DMS114 treated with DMSO at 0.1 percent for 48 hours (cell line): Measurements from ENCODE around the gene MRM3.
"Not testable (repeated sequence)": the region's sequence is repeated elsewhere in the genome, so short reads cannot be mapped to it uniquely, and the experiment has no call there.

ENCODE experiments used
- DNase-seq: peaks from one replicate; lab custom pipeline; 2025; ENCODE audit not compliant: unreplicated experiment; lab: John Stamatoyannopoulos, UW

MRM3 gene

DNA sequence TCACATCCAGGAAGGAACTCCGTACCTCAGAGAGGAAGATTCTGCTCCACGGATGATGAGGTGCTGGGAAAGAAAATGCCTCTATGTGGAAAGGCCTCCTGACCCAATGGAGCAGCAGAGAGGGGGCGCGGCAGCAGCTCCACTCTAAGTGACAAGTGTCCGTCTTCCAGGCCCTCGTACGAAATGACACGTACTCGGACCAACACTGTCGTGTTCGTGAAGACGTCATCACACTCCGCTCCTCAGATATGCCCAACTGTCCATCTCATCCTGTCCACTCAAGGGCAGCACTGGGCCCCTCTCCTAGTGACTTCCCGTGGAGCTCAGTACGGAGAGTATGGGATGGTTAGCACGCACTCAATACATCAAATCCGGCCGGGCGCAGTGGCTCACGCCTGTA lies 32.2 kb downstream of the MRM3 start:
- no peak for DNase-seq

DNA sequence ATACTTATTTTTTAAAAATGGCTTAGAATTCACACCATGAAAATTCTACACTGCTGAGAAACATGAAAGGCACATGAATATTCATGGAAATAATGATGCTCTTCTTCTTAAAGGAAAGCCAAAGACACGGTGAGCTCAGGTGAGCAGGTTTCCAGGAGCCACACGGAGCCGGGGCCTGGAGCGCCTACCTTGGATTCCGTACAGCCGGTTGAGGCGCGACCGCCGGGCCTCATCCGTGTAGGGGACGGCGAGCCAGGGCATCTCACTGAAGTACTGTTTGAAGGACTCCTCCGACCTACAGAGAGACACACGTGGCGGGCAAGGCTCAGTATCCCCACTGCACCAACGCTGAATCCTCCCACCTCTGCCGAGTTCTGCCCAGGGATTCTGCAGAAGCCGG lies 37.1 kb downstream of the MRM3 start:
- no peak for DNase-seq

DNA sequence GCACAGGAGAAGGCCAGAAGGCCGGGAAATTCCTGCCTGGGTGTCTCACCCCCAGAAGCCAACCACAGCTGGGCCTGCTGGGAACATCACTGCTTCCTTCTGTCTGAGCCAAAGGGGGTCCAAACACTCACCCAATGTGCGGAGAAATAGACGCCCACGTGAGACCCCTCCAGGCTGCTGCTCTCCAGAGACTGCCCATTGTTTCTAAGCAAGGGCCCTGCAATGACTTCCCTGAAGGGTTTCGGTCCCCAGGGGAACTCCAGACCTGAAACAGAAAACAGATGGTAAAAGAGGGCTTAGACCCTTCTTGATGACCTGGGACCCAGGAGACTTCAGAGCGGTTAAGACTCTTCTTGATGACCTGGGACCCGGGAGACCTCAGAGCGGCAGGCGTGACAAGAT lies 41.3 kb downstream of the MRM3 start:
- DNase-seq = no peak

DNA sequence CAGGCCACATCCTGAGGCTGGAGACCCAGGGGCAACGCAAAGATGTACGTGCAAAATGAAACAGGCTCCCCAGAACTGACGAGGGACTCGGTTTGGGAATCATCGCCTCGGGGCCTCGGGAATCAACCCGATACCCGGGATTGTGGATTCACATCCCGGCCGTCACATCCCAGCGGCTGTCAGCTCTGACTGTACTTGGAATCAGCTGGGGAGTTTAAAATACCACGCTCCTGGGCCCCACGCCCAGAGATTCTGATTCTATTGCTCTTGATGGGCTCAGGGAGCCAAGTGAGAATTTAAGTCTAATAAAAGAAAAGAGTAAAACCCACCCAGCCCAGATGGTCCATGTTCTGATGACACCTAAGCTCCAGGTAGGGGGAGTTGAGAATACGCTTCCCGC lies 42.2 kb downstream of the MRM3 start:
- DNase-seq = no peak

DNA sequence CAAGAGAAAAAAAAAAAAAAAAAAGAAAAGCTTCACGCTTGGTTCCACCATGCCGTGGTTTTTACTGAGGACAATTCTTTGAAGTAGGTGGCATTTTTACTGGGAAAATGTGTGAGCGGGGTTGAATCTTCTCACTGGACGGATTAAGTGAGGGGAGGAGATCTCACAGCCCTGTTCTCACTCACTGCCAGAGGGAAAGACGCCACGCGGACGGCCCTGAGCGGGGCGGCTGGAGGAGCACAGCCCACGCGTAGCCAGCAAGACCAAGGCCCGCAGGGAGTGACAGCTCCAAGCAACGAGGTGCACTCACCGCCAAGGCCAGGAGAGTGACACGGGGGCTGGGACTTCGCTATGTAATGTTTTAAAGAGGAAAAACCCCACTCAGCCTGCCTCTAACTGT lies 43.1 kb downstream of the MRM3 start:
- no peak for DNase-seq

DNA sequence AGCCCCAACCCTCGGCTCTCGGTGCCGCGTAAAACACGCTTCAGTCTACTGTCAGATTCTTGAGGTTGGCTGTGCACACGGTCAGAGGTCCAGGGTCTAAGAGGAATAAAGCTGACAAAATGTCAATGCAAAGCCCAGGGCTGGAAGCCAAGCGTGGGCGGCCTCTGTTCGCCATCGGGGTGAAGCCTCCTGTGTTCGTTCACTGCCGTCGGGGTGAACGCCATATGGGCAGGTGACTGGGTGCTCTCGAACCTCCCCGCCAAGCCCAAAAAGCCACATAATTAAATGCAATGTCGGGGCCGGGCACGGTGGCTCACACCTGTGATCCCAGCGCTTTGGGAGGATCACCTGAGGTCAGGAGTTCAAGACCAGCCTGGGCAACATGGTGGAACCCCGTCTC lies 44.6 kb downstream of the MRM3 start:
- DNase-seq = no peak

DNA sequence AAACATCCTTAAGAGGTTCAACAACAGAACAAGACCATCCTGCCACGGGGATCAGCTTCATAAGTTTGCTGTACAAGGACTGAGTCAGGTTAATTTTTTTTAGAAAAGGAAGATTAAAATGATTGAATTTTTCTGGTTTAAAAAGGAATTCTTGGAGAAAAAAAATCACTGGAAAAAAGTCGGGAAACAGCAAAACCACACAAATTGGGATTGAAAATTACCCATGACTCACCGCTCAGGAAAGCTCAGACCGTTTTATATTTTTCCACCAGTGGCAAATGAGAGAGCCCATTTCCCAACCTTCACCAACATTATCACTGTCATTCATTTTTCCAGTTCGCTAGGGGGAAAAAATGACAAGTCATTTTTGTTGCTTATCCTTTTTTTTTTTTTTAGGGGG lies 46.6 kb downstream of the MRM3 start:
- DNase-seq = no peak

DNA sequence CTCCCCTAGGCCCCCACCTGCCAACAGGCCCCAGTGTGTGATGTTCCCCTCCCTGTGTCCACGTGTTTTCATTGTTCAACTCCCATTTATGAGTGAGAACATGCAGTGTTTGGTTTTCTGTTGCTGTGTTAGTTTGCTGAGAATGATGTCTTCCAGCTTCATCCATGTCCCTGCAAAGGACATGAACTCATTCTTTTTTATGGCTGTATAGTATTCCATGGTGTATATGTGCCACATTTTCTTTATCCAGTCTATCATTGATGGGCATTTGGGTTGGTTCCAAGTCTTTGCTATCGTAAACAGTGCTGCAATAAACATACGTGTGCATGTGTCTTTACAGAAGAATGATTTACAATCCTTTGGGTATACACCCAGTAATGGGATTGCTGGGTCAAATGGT lies 47.5 kb downstream of the MRM3 start:
- not testable (repeated sequence) for DNase-seq

DNA sequence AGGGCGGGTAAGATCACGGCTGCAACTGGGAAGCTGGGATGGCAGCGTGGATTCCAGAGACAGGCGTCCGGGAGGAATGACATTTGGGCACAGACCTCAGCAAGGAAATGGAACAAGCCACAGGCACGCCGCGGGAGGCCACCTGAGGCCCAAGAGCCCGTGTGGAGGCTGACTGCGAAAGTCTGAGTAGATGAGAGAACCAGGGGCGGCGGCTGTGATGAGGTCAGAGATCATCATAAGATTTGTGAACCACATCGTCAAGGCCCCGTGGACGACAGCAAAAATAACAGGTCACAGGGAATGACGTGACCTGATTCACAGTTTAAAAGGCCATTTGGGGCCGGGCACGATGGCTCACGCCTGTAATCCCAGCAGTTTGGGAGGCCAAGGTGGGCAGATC lies 48.2 kb downstream of the MRM3 start:
- DNase-seq = no peak

DNA sequence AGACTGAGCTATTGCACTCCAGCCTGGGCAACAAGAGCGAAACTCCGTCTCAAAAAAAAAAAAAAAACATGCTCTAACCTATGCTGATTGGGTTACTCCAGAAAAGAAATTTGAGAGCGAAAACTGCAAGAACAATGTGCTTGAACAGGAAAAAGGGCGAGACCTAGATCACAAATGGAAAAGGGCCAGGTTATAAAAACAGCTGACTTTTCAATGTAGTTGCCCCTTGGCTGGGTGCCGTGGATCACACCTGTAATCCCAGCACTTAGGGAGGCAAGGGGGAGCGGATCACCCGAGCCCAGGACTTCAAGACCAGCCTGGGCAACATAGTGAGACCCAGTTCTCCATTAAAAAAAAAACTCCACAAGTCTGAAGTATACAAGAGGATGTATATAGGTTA lies 48.8 kb downstream of the MRM3 start:
- no peak for DNase-seq

DNA sequence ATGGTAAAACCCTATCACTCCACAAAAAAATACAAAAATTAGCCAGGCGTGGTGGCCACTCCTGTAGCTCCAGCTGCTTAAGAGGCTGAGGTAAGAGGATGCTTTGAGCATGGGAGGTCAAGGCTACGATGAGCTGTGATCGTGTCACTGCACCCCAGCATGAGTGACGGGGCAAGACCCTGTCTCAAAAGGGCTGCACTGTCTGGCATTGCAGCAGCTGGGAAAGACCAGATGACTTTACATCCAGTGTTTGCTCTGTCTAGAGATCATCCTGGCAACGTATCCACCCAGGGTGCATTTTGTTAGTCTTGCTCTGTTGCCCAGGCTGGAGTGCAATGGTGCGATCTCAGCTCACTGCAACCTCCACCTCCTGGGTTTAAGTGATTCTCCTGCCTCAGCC lies 52.0 kb downstream of the MRM3 start:
- DNase-seq = no peak

DNA sequence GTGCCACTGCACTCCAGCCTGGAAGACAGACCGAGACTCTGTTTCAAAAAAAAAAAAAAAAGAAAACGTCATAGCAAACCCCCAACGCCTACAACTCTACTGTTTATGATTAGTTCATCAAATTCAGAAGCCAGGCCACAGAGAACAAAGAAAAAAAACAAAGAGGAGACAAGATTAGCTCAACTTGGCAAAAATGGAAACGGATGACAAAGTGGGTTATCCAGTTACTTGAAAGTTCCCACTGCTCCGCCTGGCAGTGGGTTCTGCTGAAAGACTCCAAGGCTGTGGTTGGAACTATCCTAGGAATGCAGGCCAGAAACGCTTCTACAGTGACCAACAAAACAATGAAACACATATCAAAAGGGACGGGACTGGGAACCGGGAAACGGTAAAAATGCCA lies 53.1 kb downstream of the MRM3 start:
- no peak for DNase-seq

DNA sequence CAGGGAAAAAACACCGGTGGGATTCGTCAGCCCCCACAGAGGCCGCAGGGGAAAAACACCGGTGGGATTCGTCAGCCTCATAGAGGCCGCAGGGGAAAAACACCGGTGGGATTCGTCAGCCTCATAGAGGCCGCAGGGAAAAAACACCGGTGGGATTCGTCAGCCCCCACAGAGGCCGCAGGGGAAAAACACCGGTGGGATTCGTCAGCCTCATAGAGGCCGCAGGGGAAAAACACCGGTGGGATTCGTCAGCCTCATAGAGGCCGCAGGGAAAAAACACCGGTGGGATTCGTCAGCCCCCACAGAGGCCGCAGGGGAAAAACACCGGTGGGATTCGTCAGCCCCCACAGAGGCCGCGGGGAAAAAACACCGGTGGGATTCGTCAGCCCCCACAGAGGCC lies 53.6 kb downstream of the MRM3 start:
- not testable (repeated sequence) for DNase-seq

DNA sequence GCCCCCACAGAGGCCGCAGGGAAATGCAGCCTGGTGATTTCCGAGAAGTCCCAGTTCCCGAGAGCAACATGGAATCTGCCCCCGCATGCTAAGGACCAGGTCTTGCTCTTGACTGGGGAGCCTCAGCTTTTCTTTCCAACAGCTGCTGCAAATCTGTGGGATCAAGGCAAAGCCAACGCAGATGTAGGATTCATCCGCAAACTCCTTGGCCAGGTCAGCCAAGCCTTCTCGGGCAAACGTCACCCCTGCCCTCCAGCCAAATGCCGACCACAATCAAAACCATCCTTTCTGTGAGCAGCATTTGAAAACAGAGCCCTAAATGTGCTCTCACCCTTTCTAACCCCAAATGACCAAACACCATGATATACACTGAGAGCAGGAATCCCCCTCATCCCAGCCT lies 54.0 kb downstream of the MRM3 start:
- DNase-seq = no peak

DNA sequence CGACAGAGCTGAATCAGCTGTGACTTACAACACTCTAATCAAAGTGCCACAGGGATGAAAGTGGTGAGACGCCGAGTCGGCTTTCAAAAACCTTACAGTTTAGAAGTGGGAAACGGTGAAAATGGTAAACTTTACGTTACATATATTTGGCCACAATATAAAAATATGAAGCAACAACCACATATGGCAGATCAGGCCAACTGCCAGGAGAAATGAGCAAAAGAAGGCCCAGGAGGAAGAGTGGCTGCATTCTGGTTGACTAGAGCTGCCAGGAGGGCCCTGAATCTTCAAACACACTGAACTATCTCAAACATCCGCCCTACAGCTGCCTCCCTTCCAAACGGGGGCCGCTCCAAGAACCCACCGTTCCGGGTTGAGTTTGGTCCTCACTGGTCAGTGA lies 56.3 kb downstream of the MRM3 start:
- no peak for DNase-seq

DNA sequence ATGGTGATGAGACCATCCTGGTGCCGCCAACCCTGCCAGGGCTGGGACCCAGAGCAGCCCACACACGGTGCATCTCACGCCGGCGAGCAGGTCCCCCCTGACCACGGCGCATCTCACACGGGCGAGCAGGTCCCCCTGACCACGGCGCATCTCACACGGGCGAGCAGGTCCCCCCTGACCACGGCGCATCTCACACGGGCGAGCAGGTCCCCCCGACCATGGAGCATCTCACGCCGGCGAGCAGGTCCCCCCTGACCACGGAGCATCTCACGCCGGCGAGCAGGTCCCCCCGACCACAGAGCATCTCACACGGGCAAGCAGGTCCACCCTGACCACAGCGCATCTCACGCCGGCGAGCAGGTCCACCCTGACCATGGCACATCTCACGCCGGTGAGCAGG lies 59.2 kb downstream of the MRM3 start:
- no peak for DNase-seq
